ENCODE results near the gene LIN7A.
"Not testable (repeated sequence)": the region's sequence is repeated elsewhere in the genome, so short reads cannot be mapped to it uniquely, and the experiment has no call there.

The LIN7A gene

GRCh38 chr12:80895240-80895639 is 42.5 kb downstream of the LIN7A start:
- DNase-seq (ENCODE audit: insufficient read length, low spot score) (no peak), FAIRE-seq (no peak)
- no peak for TF ChIP-seq PAX5 (IDR thresholded peaks at IDR 0.05; ENCODE audit: insufficient read depth, low read length, severe bottlenecking)
- no peak for TF ChIP-seq TAF1 (IDR thresholded peaks at IDR 0.05; ENCODE audit: low read depth, low read length)
- TF ChIP-seq POLR2A (IDR thresholded peaks at IDR 0.05; ENCODE audit: low read depth, low read length) = no peak
- TF ChIP-seq POLR2AphosphoS5 (IDR thresholded peaks at IDR 0.05; ENCODE audit: low read depth, low read length) = no peak
- TF ChIP-seq POU2F2 (IDR thresholded peaks at IDR 0.05; ENCODE audit: low read depth, low read length) = no peak
- TF ChIP-seq SPI1 (IDR thresholded peaks at IDR 0.05; ENCODE audit: low read depth, low read length) = no peak

GRCh38 chr12:80894179-80894578 is 43.6 kb downstream of the LIN7A start:
- DNase-seq (ENCODE audit: insufficient read length, low spot score) (no peak), FAIRE-seq (no peak)
- TF ChIP-seq POLR2A (IDR thresholded peaks at IDR 0.05; ENCODE audit: low read depth, low read length) (no peak), TAF1 (IDR thresholded peaks at IDR 0.05; ENCODE audit: low read depth, low read length) (no peak), POU2F2 (IDR thresholded peaks at IDR 0.05; ENCODE audit: low read depth, low read length) (no peak), SPI1 (IDR thresholded peaks at IDR 0.05; ENCODE audit: low read depth, low read length) (no peak), PAX5 (IDR thresholded peaks at IDR 0.05; ENCODE audit: insufficient read depth, low read length, severe bottlenecking) (no peak), POLR2AphosphoS5 (IDR thresholded peaks at IDR 0.05; ENCODE audit: low read depth, low read length) (no peak)

DNA sequence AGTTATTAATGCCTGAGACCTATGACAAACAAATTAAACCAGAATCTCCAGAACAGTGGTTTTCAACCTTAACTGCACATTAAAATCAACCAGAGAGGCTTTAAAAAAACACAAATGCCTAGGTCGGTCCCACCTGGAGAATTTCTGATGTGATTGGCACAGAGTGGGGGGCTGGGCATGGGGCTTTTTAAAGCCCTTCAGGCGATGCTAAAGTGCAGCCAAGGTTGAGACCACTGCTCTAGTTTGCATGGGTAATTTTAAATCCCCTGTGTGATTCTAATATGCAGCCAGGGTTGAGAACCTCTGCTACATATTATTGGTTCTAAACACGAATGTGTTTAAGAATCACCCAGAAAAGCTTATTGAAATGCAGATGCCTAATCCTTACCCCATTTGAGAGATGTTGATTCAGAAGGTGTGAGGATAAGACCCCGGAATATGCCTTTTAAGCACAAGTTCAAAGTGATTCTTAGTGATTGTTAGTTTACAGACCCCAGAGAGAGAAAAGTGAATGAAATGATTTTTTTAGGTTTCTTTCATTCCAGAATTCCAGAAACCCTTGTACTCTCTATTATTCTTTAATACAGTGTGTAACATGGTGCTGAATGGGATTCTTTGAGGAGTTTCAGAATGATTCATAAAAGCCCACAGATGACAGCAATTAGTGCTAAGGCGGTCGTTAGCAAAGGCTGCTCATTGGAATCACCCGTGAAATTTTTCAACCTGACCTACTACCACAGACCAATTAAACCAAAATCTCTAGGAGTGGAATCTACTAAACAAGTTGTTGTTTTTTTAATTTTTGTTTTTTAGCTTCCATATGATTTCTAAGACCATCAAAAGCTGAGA is 44.9 kb downstream of the LIN7A start:
- DNase-seq (ENCODE audit: insufficient read length, low spot score) (no peak), FAIRE-seq (no peak)
- TF ChIP-seq POLR2A (IDR thresholded peaks at IDR 0.05; ENCODE audit: low read depth, low read length) (no peak), TAF1 (IDR thresholded peaks at IDR 0.05; ENCODE audit: low read depth, low read length) (no peak), POLR2AphosphoS5 (IDR thresholded peaks at IDR 0.05; ENCODE audit: low read depth, low read length) (no peak), PAX5 (IDR thresholded peaks at IDR 0.05; ENCODE audit: insufficient read depth, low read length, severe bottlenecking) (no peak), POU2F2 (IDR thresholded peaks at IDR 0.05; ENCODE audit: low read depth, low read length) (no peak)

DNA sequence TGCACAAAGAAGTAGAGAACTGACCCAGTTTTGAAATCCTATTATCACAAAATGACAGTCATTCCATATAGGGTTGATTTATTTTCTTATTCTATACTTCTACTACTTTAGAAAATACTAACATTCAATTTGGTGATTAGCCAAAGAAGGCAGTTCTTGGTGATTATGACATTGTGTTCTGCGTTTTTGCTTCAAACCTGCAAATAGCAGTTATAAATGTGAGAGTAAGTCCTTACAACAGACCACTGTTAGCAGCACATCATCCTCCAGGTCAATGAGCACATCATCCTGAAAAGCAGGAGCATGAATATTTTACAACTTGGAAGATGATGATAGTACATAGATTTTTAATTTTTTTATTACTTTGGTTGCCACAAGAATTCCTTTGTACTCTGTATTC is 53.1 kb downstream of the LIN7A start:
- no peak for FAIRE-seq
- DNase-seq (ENCODE audit: insufficient read length, low spot score) = no peak
- TF ChIP-seq TAF1 (IDR thresholded peaks at IDR 0.05; ENCODE audit: low read depth, low read length) (no peak), POLR2AphosphoS5 (IDR thresholded peaks at IDR 0.05; ENCODE audit: low read depth, low read length) (no peak), POLR2A (IDR thresholded peaks at IDR 0.05; ENCODE audit: low read depth, low read length) (no peak), PAX5 (IDR thresholded peaks at IDR 0.05; ENCODE audit: insufficient read depth, low read length, severe bottlenecking) (no peak), POU2F2 (IDR thresholded peaks at IDR 0.05; ENCODE audit: low read depth, low read length) (no peak), SPI1 (IDR thresholded peaks at IDR 0.05; ENCODE audit: low read depth, low read length) (no peak)

DNA sequence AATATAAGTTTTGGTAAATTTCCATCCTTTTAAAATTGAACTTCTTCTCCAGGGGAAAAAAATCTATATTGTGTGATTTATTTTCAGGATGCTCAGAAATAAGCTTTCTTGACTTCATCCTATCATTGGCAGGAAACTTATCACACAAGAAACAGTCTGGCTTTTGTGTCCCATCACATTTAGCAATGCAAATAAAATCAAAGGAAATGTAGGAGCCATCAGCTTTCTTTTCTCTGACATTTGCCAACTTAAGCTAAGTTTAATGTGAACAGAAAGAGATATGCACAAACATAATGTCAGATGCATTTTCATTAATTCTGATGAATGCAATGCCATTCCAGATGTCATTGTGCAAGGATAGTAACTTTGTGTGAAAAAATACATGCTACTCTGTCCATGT is 56.6 kb downstream of the LIN7A start:
- no peak for FAIRE-seq
- no peak for DNase-seq (ENCODE audit: insufficient read length, low spot score)

GRCh38 chr12:80878452-80878851 is 59.3 kb downstream of the LIN7A start:
- FAIRE-seq; DNase-seq (ENCODE audit: insufficient read length, low spot score): not testable (repeated sequence)

More for the DNA sequence above, 56.6 kb downstream of the LIN7A start:
- TF ChIP-seq POLR2AphosphoS5 (IDR thresholded peaks at IDR 0.05; ENCODE audit: low read depth, low read length) = no peak
- no peak for TF ChIP-seq TAF1 (IDR thresholded peaks at IDR 0.05; ENCODE audit: low read depth, low read length)
- TF ChIP-seq POU2F2 (IDR thresholded peaks at IDR 0.05; ENCODE audit: low read depth, low read length) = no peak
- TF ChIP-seq PAX5 (IDR thresholded peaks at IDR 0.05; ENCODE audit: insufficient read depth, low read length, severe bottlenecking) = no peak
- no peak for TF ChIP-seq SPI1 (IDR thresholded peaks at IDR 0.05; ENCODE audit: low read depth, low read length)
- TF ChIP-seq POLR2A (IDR thresholded peaks at IDR 0.05; ENCODE audit: low read depth, low read length) = no peak

DNA sequence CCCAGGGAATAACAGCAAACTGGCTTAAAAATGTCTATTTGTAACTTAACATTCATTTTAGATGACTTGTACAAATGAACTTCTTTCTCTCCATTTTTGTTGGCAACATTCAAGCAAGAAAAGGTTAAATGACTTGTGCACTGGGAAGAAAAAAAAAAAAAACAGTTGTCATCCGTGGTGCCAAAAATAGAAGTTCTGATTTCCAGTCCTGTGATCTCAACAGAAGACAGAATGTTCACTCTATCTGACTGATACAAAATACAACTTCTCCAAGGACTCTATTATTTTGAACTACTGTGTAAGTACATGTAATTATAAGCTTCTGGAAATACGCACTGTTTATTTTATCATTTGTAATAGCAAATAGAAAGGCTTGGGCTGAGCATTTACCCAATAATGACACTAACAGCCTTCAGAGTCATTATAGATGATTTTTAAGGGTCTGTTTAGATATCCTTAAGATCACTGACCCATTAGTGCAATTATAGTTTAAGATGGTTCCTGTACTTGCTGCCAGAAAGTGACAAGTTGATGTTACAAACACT is 59.9 kb downstream of the LIN7A start:
- TF ChIP-seq TAF1 (IDR thresholded peaks at IDR 0.05; ENCODE audit: low read depth, low read length) (no peak), PAX5 (IDR thresholded peaks at IDR 0.05; ENCODE audit: insufficient read depth, low read length, severe bottlenecking) (no peak), SPI1 (IDR thresholded peaks at IDR 0.05; ENCODE audit: low read depth, low read length) (no peak), POLR2A (IDR thresholded peaks at IDR 0.05; ENCODE audit: low read depth, low read length) (no peak)
- DNase-seq (ENCODE audit: insufficient read length, low spot score) = no peak
- FAIRE-seq = no peak

- TF ChIP-seq TAF1 (IDR thresholded peaks at IDR 0.05; ENCODE audit: low read depth, low read length) (no peak), POLR2A (IDR thresholded peaks at IDR 0.05; ENCODE audit: low read depth, low read length) (no peak), PAX5 (IDR thresholded peaks at IDR 0.05; ENCODE audit: insufficient read depth, low read length, severe bottlenecking) (no peak), SPI1 (IDR thresholded peaks at IDR 0.05; ENCODE audit: low read depth, low read length) (no peak), POLR2AphosphoS5 (IDR thresholded peaks at IDR 0.05; ENCODE audit: low read depth, low read length) (no peak), POU2F2 (IDR thresholded peaks at IDR 0.05; ENCODE audit: low read depth, low read length) (no peak)
- FAIRE-seq (no peak), DNase-seq (ENCODE audit: insufficient read length, low spot score) (no peak)
Measured at GRCh38 chr12:80872053-80872452, 65.7 kb downstream of the LIN7A start.

DNA sequence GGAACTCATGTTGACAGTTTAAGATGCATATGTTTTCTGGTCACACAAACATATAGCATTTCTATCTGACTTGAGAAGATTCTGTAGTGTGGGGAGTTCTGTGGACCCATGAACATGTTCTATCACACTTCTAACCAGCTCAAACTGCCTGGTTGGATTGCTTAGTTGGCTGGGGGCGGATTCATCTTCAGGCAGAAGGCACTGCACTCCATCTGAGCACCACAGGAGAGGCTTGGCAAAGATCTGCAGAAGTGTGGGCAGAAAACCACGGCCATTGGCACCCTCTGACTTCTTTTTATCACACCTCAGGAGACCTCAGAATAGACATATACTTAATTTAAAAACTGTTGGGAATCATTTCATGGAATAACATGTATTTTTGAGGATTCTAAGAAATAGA is 68.5 kb downstream of the LIN7A start:
- TF ChIP-seq POLR2AphosphoS5 (IDR thresholded peaks at IDR 0.05; ENCODE audit: low read depth, low read length) = no peak
- TF ChIP-seq PAX5 (IDR thresholded peaks at IDR 0.05; ENCODE audit: insufficient read depth, low read length, severe bottlenecking) = no peak
- no peak for TF ChIP-seq SPI1 (IDR thresholded peaks at IDR 0.05; ENCODE audit: low read depth, low read length)
- no peak for TF ChIP-seq POLR2A (IDR thresholded peaks at IDR 0.05; ENCODE audit: low read depth, low read length)
- no peak for TF ChIP-seq TAF1 (IDR thresholded peaks at IDR 0.05; ENCODE audit: low read depth, low read length)
- TF ChIP-seq POU2F2 (IDR thresholded peaks at IDR 0.05; ENCODE audit: low read depth, low read length) = no peak

DNA sequence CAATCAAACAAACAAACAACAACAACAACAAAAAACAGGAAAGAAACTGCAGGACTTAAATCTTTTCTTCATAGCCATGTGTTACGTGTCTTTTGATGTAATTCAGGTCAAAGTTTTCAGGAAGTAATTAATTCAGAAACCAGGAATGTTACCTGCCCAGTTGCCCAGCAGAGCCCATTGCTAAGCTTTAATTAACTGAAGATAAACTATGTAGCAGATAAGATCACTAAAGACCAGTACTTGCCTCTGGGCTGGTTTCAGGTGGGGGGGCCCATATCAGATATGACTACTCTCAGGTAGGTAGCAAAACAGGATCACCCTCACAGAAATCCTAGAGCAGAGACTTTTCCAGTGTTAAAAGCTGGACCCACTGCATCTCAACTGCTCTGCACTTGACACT is 69.2 kb downstream of the LIN7A start:
- no peak for TF ChIP-seq SPI1 (IDR thresholded peaks at IDR 0.05; ENCODE audit: low read depth, low read length)
- TF ChIP-seq POLR2AphosphoS5 (IDR thresholded peaks at IDR 0.05; ENCODE audit: low read depth, low read length) = no peak
- DNase-seq (ENCODE audit: insufficient read length, low spot score) = no peak
- no peak for FAIRE-seq

More for the DNA sequence above, 68.5 kb downstream of the LIN7A start:
- DNase-seq (ENCODE audit: insufficient read length, low spot score) = no peak
- no peak for FAIRE-seq

All from GM12891 (cell line).